ENCODE data around the gene PRKAG2.

DNA sequence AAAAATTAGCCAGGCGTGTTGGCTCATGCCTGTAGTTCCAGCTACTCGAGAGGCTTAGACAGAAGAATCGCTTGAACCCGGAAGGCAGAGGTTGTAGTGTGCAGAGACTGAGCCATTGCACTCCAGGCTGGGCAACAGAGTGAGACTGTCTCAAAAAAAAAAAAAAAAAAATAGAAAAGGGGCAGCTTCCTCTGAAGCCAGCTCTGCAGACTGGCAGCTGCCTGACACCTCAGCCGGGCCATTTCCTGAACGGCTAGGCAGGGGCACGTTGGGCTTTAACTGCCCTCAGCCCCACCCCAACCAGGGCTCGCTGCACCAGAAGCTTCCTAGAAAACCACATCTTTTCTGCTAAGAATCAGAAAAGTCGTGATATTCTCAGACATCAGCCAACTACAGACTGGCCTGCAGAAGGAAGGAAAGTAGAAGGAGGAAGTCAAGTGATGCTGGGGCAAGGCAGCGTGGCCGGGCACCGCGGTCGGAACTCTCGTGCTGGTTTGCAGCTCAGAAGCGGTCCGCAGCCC is 38.0 kb downstream of the PRKAG2 start:
- TF ChIP-seq EZH2phosphoT487 (IDR thresholded peaks at IDR 0.05; ENCODE audit: insufficient read depth, low read depth) (no peak), EZH2 (IDR thresholded peaks at IDR 0.05; ENCODE audit: insufficient read depth, poor library complexity, severe bottlenecking) (no peak)
